ENCODE measurements around the gene STT3A.

The STT3A gene

GRCh38 chr11:125649465-125650166, 57.0 kb downstream of the STT3A start:
- in situ Hi-C loops (cut with MboI; ENCODE audit: low sequenced_read_pairs), result no loop called here

DNA sequence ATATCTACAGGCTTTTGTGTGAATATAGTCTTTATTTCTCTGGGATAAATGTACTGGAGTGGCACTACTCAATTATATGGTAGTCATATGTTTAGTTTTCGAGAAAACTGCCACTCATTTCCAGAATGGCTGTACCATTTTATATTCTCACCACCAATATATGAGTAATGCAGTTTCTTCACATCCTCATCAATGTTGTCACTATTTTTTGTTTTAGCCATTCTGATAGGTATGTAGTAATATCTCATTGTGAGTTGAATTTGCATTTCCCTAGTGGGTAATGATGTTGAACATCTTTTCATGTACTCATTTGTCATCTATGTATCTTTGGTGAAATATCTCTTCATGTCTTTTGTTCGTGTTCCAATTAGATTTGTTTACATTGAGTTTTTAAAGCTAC, 70.0 kb downstream of the STT3A start:
- in situ Hi-C loops (cut with MboI; ENCODE audit: low sequenced_read_pairs), result no loop called here

DNA sequence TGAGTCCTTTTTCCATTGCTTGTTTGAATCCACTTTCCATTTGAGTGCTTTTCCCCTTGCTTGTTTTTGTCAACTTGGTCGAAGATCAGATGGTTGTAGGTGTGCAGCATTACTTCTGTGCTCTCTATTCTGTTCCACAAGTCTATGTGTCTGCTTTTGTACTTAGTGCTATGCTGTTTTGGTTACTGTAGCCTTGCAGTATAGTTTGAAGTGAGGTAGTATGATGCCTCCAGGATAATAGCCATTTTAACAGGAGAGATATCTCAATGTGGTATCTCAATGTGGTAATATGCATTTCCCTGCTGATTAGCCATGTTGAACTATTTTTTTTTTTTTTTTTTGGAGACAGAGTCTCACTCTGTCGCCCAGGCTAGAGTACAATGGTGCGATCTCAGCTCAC, 71.3 kb downstream of the STT3A start:
- in situ Hi-C loops (cut with MboI; ENCODE audit: low sequenced_read_pairs), result no loop called here

GRCh38 chr11:125667151-125667550, 74.5 kb downstream of the STT3A start:
- in situ Hi-C loops (cut with MboI; ENCODE audit: low sequenced_read_pairs), result no loop called here

DNA sequence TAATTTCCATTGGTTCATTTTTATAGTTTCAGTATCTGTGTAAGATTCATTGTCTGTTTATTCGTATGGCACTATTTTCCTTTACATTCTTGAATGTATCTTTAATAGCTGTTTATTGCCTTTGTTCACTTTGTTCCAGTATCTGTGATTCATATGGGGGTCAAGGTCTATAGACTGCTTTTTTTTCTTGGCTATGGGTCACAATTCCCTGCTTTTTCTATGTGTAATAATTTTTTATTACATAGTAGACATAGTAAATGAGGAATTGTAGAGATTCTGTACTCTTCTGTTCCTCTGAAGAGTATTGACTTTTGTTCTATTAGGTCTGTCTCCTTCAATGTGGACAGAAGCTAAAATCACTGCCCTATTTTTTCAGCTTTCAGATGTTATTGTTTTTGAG, 77.5 kb downstream of the STT3A start:
- in situ Hi-C loops (cut with MboI; ENCODE audit: low sequenced_read_pairs), result no loop called here

DNA sequence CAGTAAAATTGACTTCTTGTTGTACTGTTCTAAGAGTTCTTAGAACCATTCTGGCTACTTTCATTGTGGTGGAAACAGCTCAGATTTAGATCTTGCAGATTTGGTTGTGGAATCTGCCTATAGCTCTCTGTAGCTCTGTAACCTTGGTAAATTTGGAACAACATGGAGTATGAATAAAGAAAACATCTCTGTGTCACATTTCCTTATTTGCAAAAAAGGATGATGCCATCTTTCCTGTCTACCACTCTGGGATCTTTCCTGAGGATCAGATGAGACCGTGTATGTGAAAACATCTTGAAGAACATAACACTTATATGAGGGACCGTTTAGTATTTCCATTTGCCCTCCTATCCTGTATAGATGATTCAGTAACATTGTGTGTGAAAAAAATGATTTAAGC, 78.9 kb downstream of the STT3A start:
- in situ Hi-C loops (cut with MboI; ENCODE audit: low sequenced_read_pairs), result no loop called here
